Erythroblast (primary cell): ENCODE measurements around the gene HEXA.

Source experiments
- GATA1 ChIP-seq: IDR thresholded peaks from 2 replicates; pipeline ENCODE4 v1.6.1; 2011; ENCODE audit warnings: low read depth, mild to moderate bottlenecking, control low read depth, low read length, moderate library complexity
- POLR2A ChIP-seq: IDR thresholded peaks from 2 replicates; pipeline ENCODE4 v1.6.1; 2011; ENCODE audit warnings: mild to moderate bottlenecking, low read length

- TF ChIP-seq POLR2A: no peak
- no peak for TF ChIP-seq GATA1
Measured at GRCh38 chr15:72312605-72313447, 63.0 kb downstream of the HEXA start.
